Activated CD4-positive, alpha-beta memory T cell treated with anti-CD3 and anti-CD28 coated beads for 36 hours (primary cell): Measurements from ENCODE around the gene WDR54. TPM values are rescaled to one million over a fixed set of nuclear protein-coding genes. Genes with fewer than 3 reads are reported as not detected.

ENCODE experiments used
- CTCF ChIA-PET: fragments of 350-600 bp; sonication (Branson Sonifier 250); formaldehyde crosslinking; loops from one replicate; lab custom pipeline; 2021; ENCODE audit warnings: antibody characterized with exemption, inconsistent platforms; lab: Charles Lee
- POLR2A ChIA-PET: fragments of 350-600 bp; sonication (Branson Sonifier 250); formaldehyde crosslinking; loops from one replicate; lab custom pipeline; 2021; ENCODE audit warnings: antibody characterized with exemption; lab: Charles Lee
- DNase-seq: peaks from one replicate; pipeline ENCODE4 v3.0.0-alpha.2; 2020
- H3K27ac Mint-ChIP-seq: one replicate; pipeline ENCODE4 v1.8.0; 2021; ENCODE audit warnings: mixed read lengths
- H3K27me3 Mint-ChIP-seq: one replicate; pipeline ENCODE4 v1.8.0; 2021; ENCODE audit warnings: mixed read lengths
- H3K36me3 Mint-ChIP-seq: one replicate; pipeline ENCODE4 v1.8.0; 2021; ENCODE audit warnings: mixed read lengths
- H3K4me1 Mint-ChIP-seq: one replicate; pipeline ENCODE4 v1.8.0; 2021; ENCODE audit warnings: low read depth, mixed read lengths
- H3K4me3 Mint-ChIP-seq: one replicate; pipeline ENCODE4 v1.8.0; 2021; ENCODE audit warnings: mild to moderate bottlenecking, mixed read lengths
- H3K9me3 Mint-ChIP-seq: one replicate; pipeline ENCODE4 v1.8.0; 2021; ENCODE audit warnings: mixed read lengths
- intact Hi-C: fragments of 100-400 bp; cut with micrococcal nuclease; formaldehyde crosslinking; loops from one replicate; pipeline ENCODE4 v1.15.1; 2023
- total RNA-seq, 2 experiments: library from RNA; stranded (reverse); gene quantifications; one replicate each; pipeline ENCODE4 v1.2.3, GENCODE V29; 2021

The WDR54 gene
- total RNA-seq, 2 experiments from 2014 or later: 101 TPM

DNA sequence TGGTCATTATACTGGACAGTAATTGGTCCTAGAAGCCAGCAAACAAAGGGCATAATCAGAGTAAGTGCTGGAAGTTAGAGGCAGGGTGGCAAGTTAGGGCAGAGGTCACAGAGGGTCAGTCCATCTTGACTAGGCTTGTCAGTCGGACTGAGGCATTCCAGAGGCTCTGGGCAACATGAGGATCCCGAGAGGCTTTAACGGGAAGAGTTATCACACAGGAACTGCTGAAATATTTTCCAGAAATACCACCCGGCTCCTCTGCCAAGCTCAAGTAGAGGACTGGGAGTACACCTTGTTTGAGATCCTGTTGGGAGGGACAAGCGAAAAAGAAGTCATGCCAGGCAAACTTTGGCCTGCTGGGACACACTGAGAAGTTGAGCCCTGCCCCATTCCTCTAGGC is 13.8 kb upstream of the WDR54 start:
- no peak overlapping the region for H3K4me3 Mint-ChIP-seq
- POLR2A ChIA-PET: no interaction called here
- H3K36me3 Mint-ChIP-seq: no peaks in the 10 kb centered on the region
- CTCF ChIA-PET: interaction anchor here (1.4 kb wide), 1 partner anchor 73 kb away, joined by 4 read pairs; no protein-coding TSS in a partner anchor
- no peak overlapping the region for H3K27ac Mint-ChIP-seq
- no peak for DNase-seq
- no peaks in the 10 kb centered on the region for H3K4me1 Mint-ChIP-seq
- H3K27me3 Mint-ChIP-seq: peaks cover 2% of the 10 kb centered on the region
- intact Hi-C loops: no loop called here
- no peaks in the 10 kb centered on the region for H3K9me3 Mint-ChIP-seq

DNA sequence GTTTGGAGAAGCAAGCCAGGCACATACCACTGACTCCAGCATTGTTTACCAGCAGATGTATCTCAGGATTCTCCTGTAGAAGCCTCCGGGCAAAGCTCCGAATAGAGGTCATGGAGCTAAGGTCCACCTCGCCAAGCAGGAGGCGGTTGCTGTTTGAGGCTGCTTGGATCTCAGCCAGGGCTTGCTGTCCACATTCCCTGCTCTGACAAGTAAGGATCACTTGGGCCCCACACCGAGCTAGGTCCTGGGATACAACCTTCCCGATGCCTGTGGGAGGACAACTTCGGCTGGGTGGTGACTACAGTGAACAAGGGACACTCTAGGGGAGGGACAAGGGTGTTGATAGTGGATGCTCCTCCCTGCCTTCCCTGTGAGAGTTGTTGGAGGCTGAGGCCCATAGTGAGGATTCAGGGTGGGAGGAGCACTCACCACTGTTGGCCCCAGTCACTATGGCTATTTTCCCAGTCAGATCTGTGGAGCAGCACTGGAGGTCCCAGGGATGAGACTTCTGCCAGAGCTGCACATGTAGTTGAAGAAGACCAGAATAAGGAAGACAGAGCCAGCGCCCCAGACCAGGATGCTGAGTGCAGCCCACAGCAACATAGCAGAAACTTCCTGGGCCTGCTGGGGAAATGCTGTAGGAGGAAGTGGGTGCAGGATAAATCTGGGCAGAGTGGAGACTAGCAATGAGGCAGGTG is 8.4 kb upstream of the WDR54 start:
- intact Hi-C loops: no loop called here
- Mint-ChIP-seq H3K4me3 (no peak overlapping the region), H3K27ac (no peak overlapping the region), H3K36me3 (no peaks in the 10 kb centered on the region), H3K4me1 (peaks cover 4% of the 10 kb centered on the region), H3K9me3 (no peaks in the 10 kb centered on the region), H3K27me3 (peaks cover 12% of the 10 kb centered on the region)
- DNase-seq: no peak
- POLR2A ChIA-PET: no interaction called here
- CTCF ChIA-PET: interaction anchor here (1.6 kb wide), 1 partner anchor 22 kb away, joined by 5 read pairs; no protein-coding TSS in a partner anchor

DNA sequence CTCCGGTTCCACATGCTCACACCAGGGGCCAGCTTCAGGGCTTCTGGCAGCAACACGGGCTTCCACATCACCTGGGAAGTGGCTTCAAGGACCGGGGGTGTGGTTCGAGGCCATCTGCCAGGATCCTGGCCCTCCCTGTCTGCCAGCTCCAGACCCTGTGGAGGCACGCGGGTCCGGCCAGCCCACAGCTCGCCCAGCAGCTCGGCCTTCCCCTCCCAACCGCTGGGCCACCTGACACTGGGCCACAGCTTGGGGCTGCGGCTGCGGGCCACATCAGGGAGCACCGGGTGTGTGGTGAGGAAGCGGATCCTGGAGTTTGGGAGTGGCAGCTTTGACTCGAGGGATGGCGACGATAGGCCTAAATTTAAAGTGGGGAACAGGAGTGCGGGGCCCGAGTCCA is 7.1 kb upstream of the WDR54 start:
- Mint-ChIP-seq H3K27ac (no peak overlapping the region), H3K36me3 (no peaks in the 10 kb centered on the region), H3K27me3 (peaks cover 11% of the 10 kb centered on the region), H3K9me3 (no peaks in the 10 kb centered on the region), H3K4me1 (peaks cover 4% of the 10 kb centered on the region), H3K4me3 (peak overlapping the region; percentile 12)
- POLR2A ChIA-PET: no interaction called here
- CTCF ChIA-PET: interaction anchor here (0.9 to 1.1 kb wide), 2 partner anchors 19 to 593 kb away, joined by 3 to 5 read pairs; no protein-coding TSS in a partner anchor
- intact Hi-C loops: no loop called here
- DNase-seq: no peak

DNA sequence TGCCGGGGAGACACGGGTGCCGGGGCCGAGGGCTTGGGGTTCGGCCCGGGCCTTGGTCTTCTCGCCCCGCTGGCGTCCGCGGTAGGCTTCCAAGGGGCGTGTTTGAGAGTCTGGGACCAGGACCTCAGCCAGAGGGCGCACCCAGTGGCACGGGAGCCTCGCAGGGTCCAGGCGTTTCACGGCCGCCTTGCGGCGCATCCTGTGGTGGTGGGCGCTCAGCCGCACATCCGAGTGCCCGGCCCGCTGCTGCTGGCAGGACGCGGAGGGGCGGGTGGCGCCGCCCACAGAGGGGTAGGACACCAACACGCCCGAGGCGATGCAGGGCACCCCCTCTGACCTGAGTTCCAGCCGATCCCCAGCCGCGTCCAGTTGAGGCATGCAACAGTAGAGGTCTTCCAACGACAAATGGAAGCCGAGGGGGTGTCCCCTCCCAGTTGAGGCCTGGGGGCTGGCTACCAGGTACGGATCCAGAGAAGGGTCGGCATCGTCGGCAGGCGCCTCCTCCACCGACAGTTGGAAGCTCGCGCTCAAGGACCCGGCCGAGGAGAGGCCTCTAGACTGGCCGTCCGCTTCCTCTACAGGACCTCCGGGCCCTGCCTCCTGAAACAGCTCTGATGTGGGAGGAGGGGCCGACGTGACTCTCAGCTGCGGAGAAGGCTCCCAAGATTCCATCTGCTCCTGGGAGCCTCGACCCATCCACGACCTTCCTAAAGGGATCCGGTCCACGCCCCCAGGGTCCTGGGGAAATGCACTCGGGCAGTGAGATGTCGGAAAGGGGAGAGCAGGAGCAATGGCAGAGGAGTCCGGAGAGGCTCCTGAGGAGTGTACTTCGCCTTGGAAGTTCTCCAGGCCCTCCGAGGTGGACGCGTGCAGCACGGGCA is 6.4 kb upstream of the WDR54 start:
- CTCF ChIA-PET: interaction anchor here (1.0 to 1.2 kb wide), 3 partner anchors 17 to 165 kb away, joined by 4 to 5 read pairs (median 4); no protein-coding TSS in a partner anchor
- H3K27me3 Mint-ChIP-seq: peaks cover 10% of the 10 kb centered on the region
- peak; percentile 38 for DNase-seq
- H3K36me3 Mint-ChIP-seq: no peaks in the 10 kb centered on the region
- no peaks in the 10 kb centered on the region for H3K9me3 Mint-ChIP-seq
- H3K27ac Mint-ChIP-seq: no peak overlapping the region
- H3K4me1 Mint-ChIP-seq: peaks cover 4% of the 10 kb centered on the region
- intact Hi-C loops: no loop called here
- peak overlapping the region; percentile 58 for H3K4me3 Mint-ChIP-seq
- POLR2A ChIA-PET: no interaction called here

DNA sequence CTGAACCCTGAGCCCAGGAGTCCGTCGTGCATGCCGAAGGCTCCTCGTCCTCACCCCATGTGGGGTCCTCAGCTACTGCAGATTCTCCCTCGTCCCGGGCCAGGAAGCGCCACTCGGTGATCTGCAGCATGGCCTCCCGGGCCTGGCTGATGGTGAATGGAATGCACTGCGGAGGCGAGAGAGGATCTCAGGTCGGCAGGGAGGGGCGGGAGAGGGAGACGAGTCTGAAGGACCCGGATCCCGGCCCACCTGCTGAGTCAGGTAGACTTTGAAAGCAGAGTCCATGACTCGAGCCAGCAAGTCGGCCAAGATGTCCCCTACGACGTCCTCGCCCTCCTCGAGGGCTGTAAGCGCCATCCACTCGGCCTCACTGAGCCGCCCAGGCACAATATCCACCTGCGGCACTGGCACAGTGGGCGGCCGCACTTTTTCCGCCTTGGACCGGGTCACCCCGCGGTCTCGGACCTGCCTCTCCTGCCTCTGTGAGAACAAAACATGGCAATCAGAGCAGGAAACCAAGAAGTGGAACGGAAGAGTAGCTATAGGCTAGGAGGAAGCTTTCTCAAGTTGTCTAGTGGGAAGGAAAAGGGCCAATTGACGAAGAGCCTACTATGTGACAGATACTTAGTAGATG is 5.7 kb upstream of the WDR54 start:
- intact Hi-C loops: no loop called here
- ChIA-PET POLR2A (no interaction called here), CTCF (interaction anchor here (1.0 to 1.2 kb wide), 2 partner anchors 18 to 166 kb away, joined by 4 read pairs; no protein-coding TSS in a partner anchor)
- no peak for DNase-seq
- Mint-ChIP-seq H3K27ac (no peak overlapping the region), H3K4me1 (peaks cover 10% of the 10 kb centered on the region), H3K4me3 (peak overlapping the region; percentile 58), H3K27me3 (peaks cover 10% of the 10 kb centered on the region), H3K36me3 (no peaks in the 10 kb centered on the region), H3K9me3 (no peaks in the 10 kb centered on the region)

DNA sequence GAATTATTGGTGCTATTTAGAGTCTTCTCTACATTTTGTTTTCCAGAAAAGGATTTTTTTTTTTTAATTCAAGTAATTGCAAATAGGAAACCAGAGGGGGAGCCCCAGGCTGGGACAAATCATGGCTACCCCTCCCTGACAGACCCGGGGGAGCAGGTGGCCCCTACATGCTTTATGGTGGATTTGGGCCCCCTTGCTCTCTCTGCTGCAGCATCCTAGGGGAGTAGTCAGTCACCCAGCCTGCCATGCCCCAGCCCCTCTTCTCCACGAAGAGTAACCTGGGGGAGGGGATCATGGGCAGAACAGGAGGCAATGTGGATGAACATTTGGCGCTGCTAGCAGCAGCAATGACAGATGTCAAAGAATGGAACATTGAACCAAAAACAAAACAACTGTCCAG is 4.8 kb upstream of the WDR54 start:
- intact Hi-C loops: no loop called here
- H3K36me3 Mint-ChIP-seq: no peaks in the 10 kb centered on the region
- peaks cover 10% of the 10 kb centered on the region for H3K27me3 Mint-ChIP-seq
- H3K4me1 Mint-ChIP-seq: peaks cover 15% of the 10 kb centered on the region
- no peak overlapping the region for H3K4me3 Mint-ChIP-seq
- H3K27ac Mint-ChIP-seq: no peak overlapping the region
- H3K9me3 Mint-ChIP-seq: no peaks in the 10 kb centered on the region
- POLR2A ChIA-PET: no interaction called here
- no peak for DNase-seq
- CTCF ChIA-PET: no interaction called here

DNA sequence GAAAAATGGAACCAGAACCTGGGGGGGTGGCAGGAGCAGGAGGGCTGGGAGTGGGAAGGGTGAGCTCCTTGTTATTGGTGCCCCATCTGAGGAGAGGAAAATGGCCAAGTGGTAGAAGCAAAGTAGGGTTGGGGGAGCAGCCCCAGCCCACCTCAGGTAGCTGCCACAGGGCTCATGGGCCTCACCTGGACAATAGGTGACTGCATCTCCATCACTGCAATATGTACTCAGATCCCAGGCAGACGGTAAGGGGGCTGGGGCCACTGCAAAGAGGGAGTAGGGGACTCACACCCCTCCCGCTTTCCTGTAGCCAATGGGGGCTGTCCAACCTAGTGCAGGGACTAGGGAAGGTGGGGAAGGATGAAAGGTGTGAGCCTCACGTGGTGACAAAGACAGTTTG is 4.3 kb upstream of the WDR54 start:
- ChIA-PET POLR2A (no interaction called here), CTCF (no interaction called here)
- no peak overlapping the region for H3K4me3 Mint-ChIP-seq
- peaks cover 15% of the 10 kb centered on the region for H3K4me1 Mint-ChIP-seq
- peaks cover 10% of the 10 kb centered on the region for H3K27me3 Mint-ChIP-seq
- H3K27ac Mint-ChIP-seq: no peak overlapping the region
- DNase-seq: no peak
- no peaks in the 10 kb centered on the region for H3K36me3 Mint-ChIP-seq
- intact Hi-C loops: no loop called here
- H3K9me3 Mint-ChIP-seq: no peaks in the 10 kb centered on the region

DNA sequence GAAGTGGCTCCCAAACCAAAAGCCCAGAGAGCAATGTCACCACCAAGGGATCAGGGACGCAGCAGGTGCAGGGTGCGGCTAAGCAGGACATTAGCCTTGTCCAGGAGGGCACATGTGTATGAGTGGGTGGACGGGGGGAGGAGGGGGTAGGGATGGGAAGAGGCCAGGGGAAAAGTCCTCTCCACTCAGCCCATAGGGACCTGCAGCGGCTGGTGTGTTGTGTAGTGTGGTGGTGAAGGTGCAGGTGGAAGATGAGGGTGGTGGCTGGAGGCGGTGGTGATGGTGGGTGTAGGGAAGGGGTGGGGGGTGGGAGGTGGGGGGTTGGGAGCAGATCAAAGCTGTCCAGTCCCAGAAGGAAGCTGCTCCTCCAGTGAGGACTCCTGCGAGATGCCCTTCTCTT is 3.8 kb upstream of the WDR54 start:
- CTCF ChIA-PET: no interaction called here
- no peak for DNase-seq
- H3K4me3 Mint-ChIP-seq: no peak overlapping the region
- intact Hi-C loops: no loop called here
- POLR2A ChIA-PET: no interaction called here
- H3K27me3 Mint-ChIP-seq: peaks cover 10% of the 10 kb centered on the region
- H3K4me1 Mint-ChIP-seq: peaks cover 18% of the 10 kb centered on the region
- H3K36me3 Mint-ChIP-seq: no peaks in the 10 kb centered on the region
- no peak overlapping the region for H3K27ac Mint-ChIP-seq
- H3K9me3 Mint-ChIP-seq: no peaks in the 10 kb centered on the region

DNA sequence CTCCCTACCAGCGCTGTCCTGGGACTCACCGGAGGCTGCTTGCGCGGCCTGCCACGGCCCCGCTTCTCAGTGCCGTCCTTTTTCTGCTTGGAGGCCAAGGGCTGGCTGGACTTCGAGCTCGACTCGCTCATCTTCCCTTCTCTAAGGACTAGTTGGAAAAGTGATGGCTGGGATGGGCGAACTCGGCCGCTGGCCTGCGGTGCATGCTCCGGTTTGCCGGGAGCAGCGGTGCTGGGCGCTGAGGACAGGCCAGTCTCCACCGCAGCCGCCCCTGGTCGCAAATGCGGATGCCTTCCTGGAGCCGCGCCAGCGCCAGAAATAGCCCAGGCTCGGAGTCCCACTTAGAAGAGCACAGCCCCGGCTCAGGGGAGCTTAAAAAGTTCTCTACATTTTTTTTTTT is 3.2 kb upstream of the WDR54 start:
- intact Hi-C loops: no loop called here
- no peak for DNase-seq
- Mint-ChIP-seq H3K4me3 (no peak overlapping the region), H3K27me3 (peaks cover 7% of the 10 kb centered on the region), H3K4me1 (peaks cover 22% of the 10 kb centered on the region), H3K27ac (no peak overlapping the region), H3K9me3 (no peaks in the 10 kb centered on the region), H3K36me3 (no peaks in the 10 kb centered on the region)
- ChIA-PET POLR2A (no interaction called here), CTCF (no interaction called here)

DNA sequence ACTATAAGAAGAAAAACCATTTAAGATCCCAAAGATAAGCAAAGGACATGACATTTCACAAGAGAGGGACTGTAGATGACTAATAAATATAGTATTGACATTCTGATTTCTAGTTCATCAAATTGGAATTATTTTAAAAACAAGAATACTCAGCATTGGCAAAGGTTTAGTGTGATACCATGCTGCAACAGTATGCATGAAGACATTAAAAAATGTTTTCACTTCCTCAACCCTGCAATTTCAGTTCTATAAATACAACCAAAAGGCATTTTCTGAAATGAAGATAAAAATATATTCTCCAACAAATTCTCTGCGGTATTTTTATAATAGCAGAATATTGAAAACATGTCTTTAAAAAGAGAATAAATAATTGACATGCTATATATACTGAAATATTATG is 2.2 kb upstream of the WDR54 start:
- Mint-ChIP-seq H3K36me3 (no peaks in the 10 kb centered on the region), H3K4me3 (no peak overlapping the region), H3K27me3 (peaks cover 2% of the 10 kb centered on the region), H3K9me3 (no peaks in the 10 kb centered on the region), H3K27ac (no peak overlapping the region), H3K4me1 (peaks cover 24% of the 10 kb centered on the region)
- ChIA-PET CTCF (interaction anchor here (0.6 kb wide), 1 partner anchor 18 kb away, joined by 3 read pairs; no protein-coding TSS in a partner anchor), POLR2A (no interaction called here)
- intact Hi-C loops: no loop called here
- no peak for DNase-seq

DNA sequence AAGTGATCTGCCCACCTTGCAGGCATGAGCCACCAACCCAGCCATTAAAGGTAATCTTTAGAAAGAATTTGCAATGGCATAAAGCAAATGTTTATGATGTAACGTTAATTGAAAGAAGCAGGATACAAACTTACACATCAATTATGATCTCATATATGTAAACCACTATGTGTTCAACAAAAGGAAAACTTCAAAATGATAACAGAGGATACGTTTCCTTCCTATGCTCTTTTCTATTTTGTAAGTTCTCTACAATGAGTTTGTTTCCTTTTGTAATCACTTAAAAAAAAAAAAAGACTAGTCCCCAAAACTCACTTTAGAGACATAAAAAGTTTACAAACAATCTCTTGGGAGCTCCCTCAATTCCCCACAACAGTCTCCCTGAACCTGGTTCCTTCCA is 1.5 kb upstream of the WDR54 start:
- peak overlapping the region; percentile 43 for H3K4me3 Mint-ChIP-seq
- no peaks in the 10 kb centered on the region for H3K9me3 Mint-ChIP-seq
- intact Hi-C loops: no loop called here
- H3K27ac Mint-ChIP-seq: no peak overlapping the region
- POLR2A ChIA-PET: interaction anchor here (3.4 kb wide), 1 partner anchor 35 kb away, joined by 10 read pairs; the partner anchor contains the start of gene INO80B
- no peaks in the 10 kb centered on the region for H3K27me3 Mint-ChIP-seq
- peaks cover 24% of the 10 kb centered on the region for H3K4me1 Mint-ChIP-seq
- CTCF ChIA-PET: no interaction called here
- DNase-seq: no peak
- peaks cover 1% of the 10 kb centered on the region for H3K36me3 Mint-ChIP-seq
